Left colon (tissue), 2 donors: ENCODE results near the gene DFFB. TPM values are rescaled to one million over a fixed set of nuclear protein-coding genes. Genes with fewer than 3 reads are reported as not detected.

ENCODE experiments used
- ATAC-seq: fragments of 200-7000 bp; cut with Tn5 transposase; one replicate; pipeline ENCODE4 v1.9.1; 2020; ENCODE audit warnings: mild to moderate bottlenecking, moderate library complexity
- DNase-seq, 2 donors: peaks; one replicate each; pipeline ENCODE4 v3.0.0-alpha.2; 2020
- intact Hi-C, 2 donors: fragments of 100-400 bp; cut with DNase I in 1 of 2; cut with micrococcal nuclease in 1 of 2; formaldehyde crosslinking; loops; one replicate each; pipeline versions ENCODE4 v1.11.2 to v1.14.0; 2022; cut with DNase I, micrococcal nuclease
- total RNA-seq, 2 donors: library from RNA; stranded (reverse); fragmentation: NEBNext Ultra II Directional; extraction: Animal tissue kit (Norgen Biotek cat#: 25700); gene quantifications; one replicate each; pipeline ENCODE4 v1.2.1, GENCODE V29; 2021
- donor health status: DM: no; HTN: no; CAD: no.
- donor health status: DM: yes; HTN: yes; CAD: no.

Gene DFFB
- total RNA-seq, 2 donors from 2014 or later = 6.2 to 9.6 TPM

DNA sequence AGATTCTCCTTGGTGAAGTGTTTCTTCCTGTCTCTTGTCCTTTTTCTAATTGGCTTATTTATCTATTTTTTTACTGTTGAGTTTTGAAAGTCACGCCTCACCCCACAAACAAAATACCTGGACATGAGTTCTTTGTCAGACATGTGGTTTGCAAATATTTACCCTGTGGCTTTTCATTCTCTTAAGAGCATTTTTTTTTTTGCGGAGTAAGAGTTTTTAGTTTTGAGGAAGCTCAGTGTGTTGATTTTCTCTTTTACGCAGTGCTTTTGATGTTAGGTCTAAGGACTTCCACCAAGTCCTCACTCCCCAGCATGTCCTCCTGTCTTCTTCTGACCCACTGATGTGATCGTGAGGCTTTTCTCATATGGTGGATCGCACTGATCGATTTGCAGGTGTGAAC lies 7.6 kb downstream of the DFFB start:
- intact Hi-C loops = no loop called here
- no peak for ATAC-seq
- no peak for DNase-seq

DNA sequence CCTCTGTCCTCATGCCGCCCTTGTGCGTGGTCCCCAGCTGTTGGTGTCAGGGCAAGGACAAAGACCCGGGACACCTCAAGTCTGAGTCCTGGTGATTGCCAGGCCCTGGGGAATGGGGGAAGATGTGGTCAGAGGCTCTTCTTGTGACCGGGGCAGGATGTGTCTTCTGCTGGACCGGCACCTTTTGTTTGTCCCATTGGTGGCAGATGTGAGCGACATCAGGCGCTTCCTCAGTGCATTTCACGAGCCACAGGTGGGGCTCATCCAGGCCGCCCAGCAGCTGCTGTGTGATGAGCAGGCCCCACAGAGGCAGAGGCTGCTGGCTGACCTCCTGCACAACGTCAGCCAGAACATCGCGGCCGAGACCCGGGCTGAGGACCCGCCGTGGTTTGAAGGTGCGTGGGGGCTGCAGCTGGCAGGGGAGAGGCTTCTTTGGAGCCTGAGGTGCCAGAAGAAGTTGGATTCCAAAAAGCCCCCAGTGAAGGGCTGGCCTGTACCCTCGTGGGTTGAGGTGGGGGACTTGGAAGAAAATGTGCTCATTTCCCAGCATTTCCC lies 8.4 kb downstream of the DFFB start:
- intact Hi-C loops = no loop called here
- DNase-seq = no peak
- no peak for ATAC-seq

DNA sequence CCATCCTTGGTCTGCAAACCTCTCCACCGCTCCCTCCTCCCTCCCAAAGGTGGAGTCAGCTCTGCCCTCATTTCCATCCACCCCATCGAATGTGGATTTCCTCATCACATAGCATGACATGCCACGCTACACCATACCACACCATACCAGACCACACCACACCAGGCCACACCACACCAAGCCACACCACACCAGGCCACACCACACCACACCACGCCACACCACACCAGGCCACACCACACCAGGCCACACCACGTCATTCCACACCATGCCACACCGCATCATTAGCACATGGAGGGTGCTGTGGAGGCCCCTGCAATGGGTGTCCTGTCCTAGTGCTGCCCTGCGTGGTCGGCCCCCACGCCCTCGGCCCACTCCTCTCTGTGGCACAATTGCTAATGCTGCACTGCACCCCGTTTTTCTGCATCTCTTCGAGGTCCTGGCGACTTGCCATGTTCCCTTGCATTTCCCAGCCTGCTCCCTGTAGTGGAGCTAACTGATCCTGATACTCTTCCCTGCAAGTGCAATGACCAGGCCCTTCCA lies 11.3 kb downstream of the DFFB start:
- no peak for DNase-seq
- ATAC-seq = no peak
- intact Hi-C loops = no loop called here

DNA sequence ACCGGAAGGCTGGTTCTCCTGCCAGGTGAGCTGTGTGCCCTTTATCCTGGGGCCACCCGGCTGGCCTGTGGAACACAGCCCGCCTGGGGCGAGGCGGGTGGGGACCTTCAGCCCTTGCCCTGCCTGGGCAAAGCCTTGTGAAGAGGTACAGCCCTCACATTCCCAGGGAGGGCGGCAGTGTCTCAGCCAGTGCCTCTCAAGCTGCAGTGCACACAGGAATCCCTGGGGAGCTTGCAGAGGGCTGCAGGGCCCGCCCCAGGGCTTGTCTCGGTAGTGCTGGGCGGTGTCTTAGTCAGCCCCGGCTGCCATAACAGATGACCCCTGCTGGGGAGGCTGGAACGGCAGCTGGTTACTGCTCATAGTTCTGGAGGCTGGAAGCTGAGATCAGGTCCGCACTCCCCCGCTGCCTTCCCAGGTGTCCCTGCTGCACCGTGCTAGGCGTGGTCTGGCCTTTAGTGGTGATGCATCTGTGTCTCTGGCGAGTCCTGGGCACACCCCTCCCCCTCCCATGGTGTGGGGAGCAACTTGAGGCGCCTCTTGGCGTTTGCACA lies 12.6 kb downstream of the DFFB start:
- ATAC-seq (peak; percentile 80), DNase-seq (no peak)
- intact Hi-C loops = no loop called here

DNA sequence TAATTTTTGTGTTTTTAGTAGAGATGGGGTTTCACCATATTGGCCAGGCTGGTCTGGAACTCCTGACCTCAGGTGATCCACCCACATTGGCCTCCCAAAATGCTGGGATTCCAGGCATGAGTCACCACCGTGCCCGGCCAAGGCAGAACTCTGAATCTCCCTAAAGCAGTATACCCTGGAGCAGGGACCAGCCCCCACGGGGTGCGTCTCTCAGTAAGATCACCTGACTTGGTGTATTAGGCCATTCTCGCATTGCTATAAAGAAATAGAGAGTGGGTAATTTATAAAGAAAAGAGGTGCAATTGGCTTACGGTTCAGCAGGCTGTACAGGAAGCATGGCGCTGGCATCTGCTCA lies 14.2 kb downstream of the DFFB start:
- intact Hi-C loops = no loop called here
- ATAC-seq (no peak), DNase-seq (no peak)

DNA sequence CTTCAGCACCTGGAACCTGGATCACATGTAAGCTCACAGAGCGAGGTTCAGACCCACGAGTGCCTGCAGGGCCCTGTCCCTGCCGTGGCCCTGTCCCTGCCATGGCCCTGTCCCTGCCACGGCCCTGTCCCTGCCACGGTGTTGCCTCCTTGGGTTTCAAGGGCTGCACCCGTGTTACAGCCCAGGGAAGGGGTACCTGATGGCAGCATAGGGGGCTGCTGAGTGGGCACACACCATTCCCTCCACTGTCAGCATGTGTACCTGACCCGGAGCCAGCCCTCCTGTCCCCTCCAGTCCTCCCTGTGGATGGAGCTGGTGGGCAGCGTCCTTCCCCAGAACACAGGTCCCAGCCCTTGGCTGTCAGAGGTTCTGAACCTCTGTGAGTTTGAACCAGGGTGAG lies 15.3 kb downstream of the DFFB start:
- ATAC-seq = no peak
- DNase-seq = no peak
- intact Hi-C loops = no loop called here

DNA sequence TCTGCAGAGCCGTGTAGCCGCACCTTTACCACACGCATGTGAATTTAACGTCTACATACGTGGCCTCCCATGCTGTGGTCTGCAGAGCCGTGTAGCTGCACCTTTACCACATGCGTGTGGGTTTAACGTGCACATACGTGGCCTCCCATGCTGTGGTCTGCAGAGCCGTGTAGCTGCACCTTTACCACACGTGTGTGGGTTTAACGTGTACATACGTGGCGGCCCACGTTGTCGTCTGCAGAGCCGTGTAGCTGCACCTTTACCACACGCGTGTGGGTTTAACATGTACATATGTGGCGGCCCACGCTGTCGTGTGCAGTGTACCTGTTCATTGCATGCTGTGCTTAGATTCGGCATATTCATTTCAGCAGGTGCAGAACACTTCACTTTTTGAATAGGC lies 17.5 kb downstream of the DFFB start:
- ATAC-seq = no peak
- DNase-seq = no peak
- intact Hi-C loops = no loop called here

DNA sequence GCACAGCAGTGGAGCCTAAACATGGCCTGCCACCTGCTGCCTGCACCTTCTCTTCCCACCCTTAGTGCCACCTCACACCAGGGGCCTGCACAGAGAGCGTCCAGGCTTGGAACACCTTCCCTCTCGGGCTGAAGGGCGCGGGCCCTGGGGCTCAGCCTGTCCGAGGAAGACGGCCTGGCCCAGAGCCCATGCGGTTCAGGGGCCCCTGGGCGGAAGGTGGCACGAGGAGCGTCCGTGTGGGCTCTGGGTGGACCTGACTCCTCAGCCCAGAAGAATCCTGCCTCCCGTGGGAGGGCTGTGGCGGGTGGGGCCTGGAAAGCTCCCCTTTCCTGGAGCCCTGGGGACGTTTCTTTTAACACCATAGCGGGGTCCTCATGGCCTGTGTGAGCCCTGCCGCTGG lies 19.4 kb downstream of the DFFB start:
- ATAC-seq = no peak
- intact Hi-C loops = no loop called here
- DNase-seq = no peak

DNA sequence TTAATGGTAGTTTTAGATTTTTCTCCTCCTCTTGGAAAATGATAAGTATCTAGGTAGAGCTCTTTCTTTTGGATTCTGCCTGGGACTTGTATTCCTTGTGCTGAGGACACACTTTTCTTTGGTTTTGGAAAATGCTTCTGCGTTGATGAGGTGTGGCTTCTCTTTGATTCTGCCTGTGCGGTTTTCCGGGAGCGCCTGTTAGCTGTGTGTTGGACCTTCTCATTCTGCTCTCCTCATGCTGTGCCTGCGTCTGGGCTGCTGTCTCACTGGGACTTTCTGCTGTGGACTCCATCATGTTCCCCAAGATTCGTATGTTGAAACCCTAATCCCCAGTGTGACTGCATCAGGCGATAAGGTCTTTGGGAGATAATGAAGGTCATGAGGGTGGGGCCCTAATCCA lies 21.8 kb downstream of the DFFB start:
- intact Hi-C loops = no loop called here
- no peak for ATAC-seq
- DNase-seq = no peak

DNA sequence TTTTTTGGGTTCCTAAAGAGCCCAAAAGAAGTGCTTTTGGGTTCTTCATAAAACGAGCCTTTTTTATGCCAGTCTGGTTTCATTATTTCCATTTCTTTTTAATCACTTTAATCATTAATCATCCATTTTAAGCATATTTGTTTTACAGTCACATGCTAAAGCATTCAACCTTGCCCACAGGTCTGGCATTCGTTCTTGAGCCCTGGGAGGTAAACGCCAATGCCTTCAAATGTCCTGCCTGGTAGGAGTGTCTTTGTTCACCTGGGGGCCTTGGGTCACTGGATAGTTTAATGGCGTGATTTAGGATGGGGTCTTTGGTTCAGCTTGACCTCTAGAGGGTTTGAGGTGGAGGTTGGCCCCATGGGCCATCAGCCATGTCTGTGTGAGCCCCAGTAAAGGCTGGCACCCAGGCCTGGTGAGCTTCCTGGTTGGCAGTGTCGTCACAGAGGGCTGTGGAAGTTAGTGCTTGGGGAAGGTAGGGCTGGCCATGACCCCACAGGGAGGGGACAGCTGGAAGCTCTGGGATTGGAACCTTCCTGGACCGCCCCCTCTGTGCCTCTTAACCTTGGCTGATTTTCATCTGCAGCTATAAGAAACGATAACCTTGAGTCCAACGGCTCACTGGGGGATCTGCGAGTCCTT lies 22.6 kb downstream of the DFFB start:
- intact Hi-C loops = no loop called here
- DNase-seq (no peak), ATAC-seq (no peak)

DNA sequence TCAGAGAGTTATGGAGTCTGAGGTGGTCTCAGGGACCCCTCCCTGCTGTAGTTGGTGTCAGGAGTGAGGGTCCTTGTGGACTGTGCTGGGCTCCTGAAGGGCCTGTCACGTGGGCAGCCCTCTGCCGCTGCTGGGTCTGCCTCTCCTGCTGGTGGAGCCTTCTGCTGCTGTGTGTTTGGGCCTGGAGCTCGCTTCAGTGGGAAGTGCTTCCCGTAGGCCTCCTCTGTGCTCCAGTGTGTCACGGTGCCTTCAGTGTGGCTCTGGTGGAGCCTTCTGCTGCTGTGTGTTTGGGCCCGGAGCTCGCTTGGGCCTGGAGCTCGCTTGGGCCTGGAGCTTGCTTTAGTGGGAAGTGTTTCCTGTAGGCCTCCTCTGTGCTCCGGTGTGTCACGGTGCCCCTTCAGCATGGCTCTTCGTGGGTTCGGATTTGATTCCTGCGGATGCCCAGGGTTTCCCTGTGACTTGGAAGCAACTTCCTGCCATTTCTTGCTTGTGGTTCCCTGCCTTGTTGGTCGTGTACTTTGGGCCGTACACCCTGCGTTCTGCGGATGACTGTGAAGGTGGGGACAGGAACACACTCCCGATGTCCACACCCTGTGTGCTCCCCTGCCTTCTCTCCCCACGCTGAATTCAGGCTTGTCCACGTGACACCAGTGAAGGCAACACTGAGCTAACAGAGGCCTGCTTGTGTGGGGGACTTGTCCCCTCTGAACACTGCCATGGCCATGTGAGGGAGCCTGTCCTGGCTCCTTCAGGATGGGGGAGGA lies 23.3 kb downstream of the DFFB start:
- intact Hi-C loops = no loop called here
- no peak for ATAC-seq
- no peak for DNase-seq

DNA sequence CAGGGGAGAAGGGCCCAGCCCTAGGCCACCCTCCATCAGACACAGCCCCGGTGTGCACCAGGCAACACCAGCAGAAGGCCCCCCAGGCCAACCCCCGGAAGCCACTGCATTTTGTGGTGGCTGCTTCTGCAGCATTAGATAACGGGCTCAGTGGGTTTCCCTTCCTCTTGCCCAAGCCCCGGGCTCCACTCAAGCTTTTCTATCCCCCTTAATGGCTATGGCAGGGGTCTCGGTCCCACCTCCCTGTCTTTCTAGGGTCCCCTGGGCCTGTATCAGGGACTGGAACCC lies 23.9 kb downstream of the DFFB start:
- DNase-seq = no peak
- intact Hi-C loops = no loop called here
- no peak for ATAC-seq

DNA sequence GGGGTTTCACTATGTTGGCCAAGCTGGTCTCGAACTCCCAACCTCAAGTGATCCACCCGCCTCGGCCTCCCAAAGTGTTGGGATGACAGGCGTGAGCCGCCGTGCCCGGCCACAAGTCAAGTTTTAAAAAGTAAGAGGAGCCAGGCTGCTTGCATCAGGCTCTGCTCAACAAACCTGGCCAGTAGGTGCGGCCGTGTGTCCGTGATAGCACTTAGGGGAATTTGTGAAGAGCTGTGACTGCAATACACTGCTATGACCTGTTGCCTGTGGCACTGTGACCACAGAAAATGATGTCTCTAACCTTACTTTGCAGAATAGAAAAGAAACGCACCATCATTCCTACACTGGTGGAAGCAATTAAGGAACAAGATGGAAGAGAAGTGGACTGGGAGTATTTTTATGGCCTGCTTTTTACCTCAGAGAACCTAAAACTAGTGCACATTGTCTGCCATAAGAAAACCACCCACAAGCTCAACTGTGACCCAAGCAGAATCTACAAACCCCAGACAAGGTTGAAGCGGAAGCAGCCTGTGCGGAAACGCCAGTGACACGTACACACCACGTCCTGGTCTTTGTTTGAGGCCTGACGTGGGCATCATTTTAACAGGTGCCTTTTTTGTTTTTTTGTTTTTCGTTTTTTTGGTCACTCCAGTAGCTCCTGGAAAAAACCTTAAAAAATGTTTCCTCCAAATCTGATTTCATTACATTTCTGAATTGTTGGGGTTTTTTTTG lies 26.1 kb downstream of the DFFB start:
- intact Hi-C loops = no loop called here
- ATAC-seq = no peak
- DNase-seq = no peak

DNA sequence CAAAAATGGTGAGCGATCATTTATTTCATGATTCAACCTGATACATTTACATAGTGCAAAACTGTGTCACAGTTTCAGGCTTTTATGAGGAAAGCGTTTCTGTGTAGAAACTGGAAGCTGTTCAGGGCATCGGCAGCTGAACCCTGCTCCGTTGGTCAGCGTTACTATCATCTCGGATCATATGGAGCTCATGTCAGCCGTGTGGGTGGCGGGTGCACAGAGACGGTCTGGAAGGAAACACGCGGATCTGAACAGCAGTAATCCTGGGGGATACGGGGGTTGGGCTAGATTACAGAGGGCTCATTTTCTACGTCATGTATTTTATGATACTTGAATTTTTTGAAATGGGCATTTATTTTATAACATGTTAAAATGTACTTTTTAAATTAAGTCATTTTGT lies 27.7 kb downstream of the DFFB start:
- no peak for ATAC-seq

DNA sequence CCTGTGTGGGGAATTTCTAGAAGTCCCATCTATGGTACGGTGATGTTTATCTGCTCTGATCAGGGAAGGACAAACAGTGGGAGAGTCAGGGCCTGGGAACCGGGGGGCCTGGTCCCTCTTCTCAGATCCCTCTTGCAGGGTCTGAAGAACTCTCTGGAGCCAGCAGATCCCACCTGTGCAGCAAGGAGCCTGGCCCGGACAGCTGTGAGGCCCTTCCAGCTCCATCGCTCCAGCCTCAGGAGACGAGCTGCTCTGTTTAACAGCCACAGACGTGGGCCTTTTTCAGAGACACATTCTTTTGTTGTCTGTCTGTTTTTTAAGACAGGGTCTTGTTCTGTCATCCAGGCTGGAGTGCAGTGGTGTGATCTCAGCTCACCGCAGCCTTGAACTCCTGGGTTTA lies 28.3 kb downstream of the DFFB start:
- intact Hi-C loops = no loop called here
- DNase-seq (no peak), ATAC-seq (no peak)

More for the DNA sequence above, 27.7 kb downstream of the DFFB start:
- intact Hi-C loops = no loop called here
- DNase-seq = no peak

DNA sequence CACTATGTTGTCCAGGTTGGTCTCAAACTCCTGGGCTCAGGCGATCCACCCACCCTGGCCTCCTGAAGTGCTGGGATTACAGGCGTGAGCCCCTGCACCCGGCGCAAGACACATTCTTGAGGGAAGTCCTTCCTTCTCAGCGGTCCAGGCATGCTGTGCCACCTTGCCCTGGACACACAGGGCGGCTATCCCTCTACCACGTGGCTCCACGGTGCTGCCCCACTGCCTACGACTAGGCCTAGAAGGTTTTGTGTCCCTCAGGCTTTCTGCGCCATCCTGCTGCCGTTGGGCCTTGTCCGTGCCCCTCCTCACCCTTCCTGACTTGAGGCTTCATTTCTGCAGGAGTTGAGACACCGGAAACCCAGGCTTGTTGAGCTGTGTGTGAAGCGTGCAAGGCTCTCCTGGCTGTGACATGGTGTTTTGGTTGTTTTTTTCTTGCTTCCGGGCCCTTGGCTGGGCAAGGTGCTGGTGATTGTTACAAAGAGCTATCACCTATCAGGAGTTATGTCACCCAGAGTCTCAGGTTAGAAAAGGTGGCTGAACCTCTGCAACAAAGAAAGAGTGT lies 28.9 kb downstream of the DFFB start:
- no peak for ATAC-seq
- no peak for DNase-seq
- intact Hi-C loops = no loop called here

DNA sequence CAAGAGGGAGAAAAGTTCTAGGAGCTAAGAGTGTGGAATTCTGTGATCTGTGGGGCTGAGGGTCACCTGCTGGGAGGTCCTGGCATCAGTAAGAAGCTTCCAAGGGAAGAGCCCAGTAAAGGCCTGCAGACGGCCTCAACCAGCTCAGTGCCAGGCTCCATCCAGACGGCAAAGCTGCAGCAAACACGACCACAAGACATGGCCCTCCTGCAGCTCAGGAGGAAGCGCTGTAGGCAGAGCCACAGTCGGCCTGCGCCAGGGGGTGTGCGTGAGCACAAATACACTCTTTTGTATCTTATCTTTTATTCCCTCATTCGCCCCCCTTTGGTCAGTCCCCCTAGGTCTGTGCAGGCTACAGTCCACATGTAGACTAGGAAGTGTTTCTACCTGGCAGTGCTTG lies 29.4 kb downstream of the DFFB start:
- DNase-seq = no peak

DNA sequence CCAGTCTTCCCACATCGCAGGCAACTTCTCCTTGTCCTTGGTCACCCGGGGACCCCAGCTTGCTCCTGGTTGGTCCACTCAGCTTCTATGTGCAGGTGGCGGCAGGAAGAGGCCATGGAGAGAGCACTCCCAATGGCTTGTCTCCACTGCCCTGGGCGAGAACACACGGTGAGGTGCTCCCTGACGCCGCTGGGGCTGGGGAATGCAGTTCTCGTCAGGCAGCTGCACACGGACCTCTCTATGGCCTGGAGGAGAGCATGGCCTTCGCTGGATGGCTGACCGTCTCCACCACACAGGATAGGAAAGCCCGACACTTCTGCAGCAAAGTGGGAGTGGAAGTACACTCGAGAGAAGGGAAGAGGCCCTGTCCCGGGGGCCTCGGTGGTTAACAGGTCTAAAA lies 31.0 kb downstream of the DFFB start:
- intact Hi-C loops = no loop called here
- DNase-seq = no peak
- no peak for ATAC-seq

More for the DNA sequence above, 29.4 kb downstream of the DFFB start:
- intact Hi-C loops = no loop called here
- no peak for ATAC-seq

DNA sequence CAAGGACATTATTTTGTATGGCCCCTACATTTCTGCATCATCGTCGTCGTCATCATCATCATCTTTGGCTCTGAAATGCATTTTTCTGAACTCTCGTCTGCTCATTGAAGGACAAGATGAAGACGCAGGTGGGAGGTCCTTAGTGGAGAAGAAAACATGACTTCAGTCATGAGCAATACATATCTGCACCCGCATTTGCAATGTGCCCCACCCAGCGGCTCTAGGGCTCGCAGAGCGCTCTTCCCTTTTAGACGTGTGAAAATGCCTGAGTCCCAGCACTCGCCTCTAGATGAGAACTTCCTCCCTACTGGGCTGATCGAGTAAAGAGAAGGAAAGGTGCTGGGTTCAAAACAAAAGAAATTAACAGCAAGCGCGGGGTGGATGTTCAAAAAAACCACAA lies 32.7 kb downstream of the DFFB start:
- intact Hi-C loops = no loop called here
- no peak for ATAC-seq
- DNase-seq = peak in 1 of 2 donors; percentile 6
